NCI-H2227 treated with DMSO at 0.1 percent for 48 hours (cell line): ENCODE measurements around the gene MTFR1L.
"Not testable (repeated sequence)": the region's sequence is repeated elsewhere in the genome, so short reads cannot be mapped to it uniquely, and the experiment has no call there.

Experiments used
- DNase-seq: peaks from one replicate; lab custom pipeline; 2025; lab: John Stamatoyannopoulos, UW

MTFR1L gene

GRCh38 chr1:25825605-25826004, 5.9 kb downstream of the MTFR1L start:
- no peak for DNase-seq

- no peak for DNase-seq
These were observed 6.8 kb downstream of the MTFR1L start for GRCh38 chr1:25826571-25826970.

GRCh38 chr1:25828491-25828890, 8.7 kb downstream of the MTFR1L start:
- DNase-seq, result no peak

- DNase-seq, result no peak
These were observed 9.3 kb downstream of the MTFR1L start for GRCh38 chr1:25829046-25829445.

- DNase-seq, result no peak
These were observed 11.9 kb downstream of the MTFR1L start for GRCh38 chr1:25831569-25832196.

GRCh38 chr1:25832336-25833037, 12.7 kb downstream of the MTFR1L start:
- no peak for DNase-seq

GRCh38 chr1:25833158-25833557, 13.4 kb downstream of the MTFR1L start:
- DNase-seq, result no peak

GRCh38 chr1:25834894-25835293, 15.1 kb downstream of the MTFR1L start:
- DNase-seq, result no peak

GRCh38 chr1:25836695-25837094, 16.9 kb downstream of the MTFR1L start:
- DNase-seq, result no peak

GRCh38 chr1:25837262-25837875, 17.6 kb downstream of the MTFR1L start:
- DNase-seq, result no peak

GRCh38 chr1:25839808-25840207, 20.1 kb downstream of the MTFR1L start:
- not testable (repeated sequence) for DNase-seq

GRCh38 chr1:25843483-25843882, 23.7 kb downstream of the MTFR1L start:
- no peak for DNase-seq

GRCh38 chr1:25844536-25845337, 25.0 kb downstream of the MTFR1L start:
- DNase-seq, result no peak

GRCh38 chr1:25845664-25846063, 25.9 kb downstream of the MTFR1L start:
- DNase-seq, result no peak

- DNase-seq, result no peak
These were observed 28.2 kb downstream of the MTFR1L start for GRCh38 chr1:25847929-25848328.

GRCh38 chr1:25848531-25848930, 28.8 kb downstream of the MTFR1L start:
- no peak for DNase-seq

- DNase-seq, result no peak
These were observed 34.8 kb downstream of the MTFR1L start for GRCh38 chr1:25854554-25854953.

- no peak for DNase-seq
These were observed 37.1 kb downstream of the MTFR1L start for GRCh38 chr1:25856856-25857255.

GRCh38 chr1:25858494-25858893, 38.7 kb downstream of the MTFR1L start:
- no peak for DNase-seq

- DNase-seq, result peak; percentile 86
These were observed 39.4 kb downstream of the MTFR1L start, which contains the start of gene AUNIP for GRCh38 chr1:25858906-25859789. Gene AUNIP (minus strand): TSS chr1:25859457. CDS start chr1:25859357, 100 bp downstream.
